ENCODE results near the gene SPATA20. TPM values are rescaled to one million over a fixed set of nuclear protein-coding genes. Genes with fewer than 3 reads are reported as not detected.
A peak's percentile ranks its signal among the peaks of the same experiment; 100 is the strongest.

Gene SPATA20
- total RNA-seq, 1 donor from 2014 or later: 22.8 TPM

DNA sequence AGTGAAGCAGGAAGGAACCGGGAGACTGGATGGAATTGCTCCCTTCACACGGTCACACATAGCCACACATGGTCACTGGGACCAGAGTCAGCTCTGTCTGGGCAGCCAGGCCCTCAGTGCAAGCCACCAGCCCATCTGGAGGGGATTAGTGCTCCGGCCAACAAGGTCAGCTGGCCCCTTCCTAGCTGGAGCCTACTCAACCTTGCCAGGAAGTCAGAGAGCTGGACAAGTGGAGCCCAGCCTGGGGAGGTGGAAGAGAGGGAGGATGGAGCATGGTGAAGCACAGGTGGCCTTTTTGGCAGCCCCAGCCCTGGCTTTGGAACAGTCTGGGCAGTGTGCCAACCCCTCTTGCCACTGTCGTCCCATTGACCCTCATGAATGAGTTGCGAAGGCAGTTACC is 9.8 kb downstream of the SPATA20 start:
- H3K4me2 ChIP-seq: no peak overlapping the region
- peaks cover 32% of the 10 kb centered on the region for H3K27me3 Mint-ChIP-seq (ENCODE audit: insufficient read depth, low read depth)
- H4K20me1 ChIP-seq (ENCODE audit: low read depth): peaks cover 21% of the 10 kb centered on the region
- H3K4me1 ChIP-seq: peaks cover 24% of the 10 kb centered on the region
- TF ChIP-seq CTCF (IDR thresholded peaks at IDR 0.05) (no peak), EZH2 (IDR thresholded peaks at IDR 0.05) (no peak), EZH2phosphoT487 (IDR thresholded peaks at IDR 0.05) (no peak)
- H3K9ac ChIP-seq: no peak overlapping the region
- no peak overlapping the region for H3K27ac Mint-ChIP-seq
- no peak overlapping the region for H3K4me3 Mint-ChIP-seq
- H3K9me3 ChIP-seq (ENCODE audit: low read depth): no peaks in the 10 kb centered on the region
- H3K27me3 ChIP-seq: peaks cover 52% of the 10 kb centered on the region
- H3K9me3 Mint-ChIP-seq: no peaks in the 10 kb centered on the region
- H3K4me3 ChIP-seq: no peak overlapping the region
- no peaks in the 10 kb centered on the region for H3K79me2 ChIP-seq (ENCODE audit: low read depth)
- DNase-seq (ENCODE audit: low spot score): no peak
- no peaks in the 10 kb centered on the region for H3K36me3 ChIP-seq
- no peaks in the 10 kb centered on the region for H3K36me3 Mint-ChIP-seq
- peaks cover 24% of the 10 kb centered on the region for H3K4me1 Mint-ChIP-seq
- H2AFZ ChIP-seq (replicated peaks): no peak overlapping the region
- H3K27ac ChIP-seq: no peak overlapping the region
- H3F3A ChIP-seq (ENCODE audit: low read depth): peaks cover 40% of the 10 kb centered on the region

- H4K20me1 ChIP-seq (ENCODE audit: low read depth): peaks cover 26% of the 10 kb centered on the region
- H3K4me1 ChIP-seq: peaks cover 32% of the 10 kb centered on the region
- no peak overlapping the region for H3K9ac ChIP-seq
- peaks cover 35% of the 10 kb centered on the region for H3K27me3 Mint-ChIP-seq (ENCODE audit: insufficient read depth, low read depth)
- peaks cover 60% of the 10 kb centered on the region for H3K27me3 ChIP-seq
- H3K4me1 Mint-ChIP-seq: peaks cover 30% of the 10 kb centered on the region
- H3K27ac ChIP-seq: no peak overlapping the region
- peaks cover 44% of the 10 kb centered on the region for H3F3A ChIP-seq (ENCODE audit: low read depth)
- no peaks in the 10 kb centered on the region for H3K36me3 Mint-ChIP-seq
- H3K36me3 ChIP-seq: no peaks in the 10 kb centered on the region
- no peak overlapping the region for H3K4me2 ChIP-seq
- no peak overlapping the region for H3K27ac Mint-ChIP-seq
- TF ChIP-seq CTCF (IDR thresholded peaks at IDR 0.05) (no peak), EZH2 (IDR thresholded peaks at IDR 0.05) (no peak), EZH2phosphoT487 (IDR thresholded peaks at IDR 0.05) (no peak)
- no peaks in the 10 kb centered on the region for H3K79me2 ChIP-seq (ENCODE audit: low read depth)
- no peaks in the 10 kb centered on the region for H3K9me3 ChIP-seq (ENCODE audit: low read depth)
- no peak overlapping the region for H2AFZ ChIP-seq (replicated peaks)
- DNase-seq (ENCODE audit: low spot score): no peak
- H3K4me3 Mint-ChIP-seq: no peak overlapping the region
- H3K9me3 Mint-ChIP-seq: no peaks in the 10 kb centered on the region
- no peak overlapping the region for H3K4me3 ChIP-seq
Measured at GRCh38 chr17:50557630-50558029, 10.7 kb downstream of the SPATA20 start.

- Mint-ChIP-seq H3K4me3 (peak overlapping the region; percentile 93), H3K4me1 (peaks cover 32% of the 10 kb centered on the region), H3K27ac (no peak overlapping the region), H3K36me3 (no peaks in the 10 kb centered on the region), H3K27me3 (ENCODE audit: insufficient read depth, low read depth) (peaks cover 34% of the 10 kb centered on the region), H3K9me3 (no peaks in the 10 kb centered on the region)
- TF ChIP-seq EZH2phosphoT487 (IDR thresholded peaks at IDR 0.05) (no peak), EZH2 (IDR thresholded peaks at IDR 0.05) (no peak), CTCF (IDR thresholded peaks at IDR 0.05) (no peak)
- H3K27me3 ChIP-seq: peaks cover 65% of the 10 kb centered on the region
- no peak for DNase-seq (ENCODE audit: low spot score)
- no peak overlapping the region for H2AFZ ChIP-seq (replicated peaks)
- peaks cover 46% of the 10 kb centered on the region for H3F3A ChIP-seq (ENCODE audit: low read depth)
- no peak overlapping the region for H3K27ac ChIP-seq
- H3K36me3 ChIP-seq: no peaks in the 10 kb centered on the region
- peak overlapping the region; percentile 80 for H3K4me2 ChIP-seq
- peaks cover 29% of the 10 kb centered on the region for H4K20me1 ChIP-seq (ENCODE audit: low read depth)
- H3K79me2 ChIP-seq (ENCODE audit: low read depth): no peaks in the 10 kb centered on the region
- peaks cover 36% of the 10 kb centered on the region for H3K4me1 ChIP-seq
- H3K9me3 ChIP-seq (ENCODE audit: low read depth): no peaks in the 10 kb centered on the region
- no peak overlapping the region for H3K9ac ChIP-seq
- no peak overlapping the region for H3K4me3 ChIP-seq
Measured at GRCh38 chr17:50558091-50558490, 11.1 kb downstream of the SPATA20 start.

Measured in neural progenitor cell (in vitro differentiated cells).